ENCODE results near the gene PRKCD.

Gene PRKCD

GRCh38 chr3:53160660-53161449 lies at the start of gene PRKCD:
Gene PRKCD, plus strand, starts transcription at chr3:53161209. Its CDS starts 17,214 bp downstream, at chr3:53178423.
- peak; percentile 43 to 55 (median 46) for DNase-seq (ENCODE audit: low read depth in 2 of 3, low spot score in 2 of 3)

- DNase-seq (ENCODE audit: low read depth in 2 of 3, low spot score in 2 of 3): no peak
These were observed 49.2 kb upstream of the PRKCD start for GRCh38 chr3:53111822-53112221.

GRCh38 chr3:53113293-53114010 lies 47.6 kb upstream of the PRKCD start:
- DNase-seq (ENCODE audit: low read depth in 2 of 3, low spot score in 2 of 3): no peak

- peak; percentile 44 to 68 (median 52) for DNase-seq (ENCODE audit: low read depth in 2 of 3, low spot score in 2 of 3)
These were observed 47.0 kb upstream of the PRKCD start for GRCh38 chr3:53114011-53114400.

- no peak for DNase-seq (ENCODE audit: low read depth in 2 of 3, low spot score in 2 of 3)
These were observed 46.5 kb upstream of the PRKCD start for GRCh38 chr3:53114412-53115074.

- DNase-seq (ENCODE audit: low read depth in 2 of 3, low spot score in 2 of 3): no peak
These were observed 44.1 kb upstream of the PRKCD start for GRCh38 chr3:53116956-53117355.

- DNase-seq (ENCODE audit: low read depth in 2 of 3, low spot score in 2 of 3): no peak
These were observed 40.7 kb upstream of the PRKCD start for GRCh38 chr3:53120336-53120735.

- no peak for DNase-seq (ENCODE audit: low read depth in 2 of 3, low spot score in 2 of 3)
These were observed 38.6 kb upstream of the PRKCD start for GRCh38 chr3:53122255-53122932.

GRCh38 chr3:53122933-53123305 lies 38.1 kb upstream of the PRKCD start:
- no peak for DNase-seq (ENCODE audit: low read depth in 2 of 3, low spot score in 2 of 3)

GRCh38 chr3:53123510-53123909 lies 37.5 kb upstream of the PRKCD start:
- no peak for DNase-seq (ENCODE audit: low read depth in 2 of 3, low spot score in 2 of 3)

- DNase-seq (ENCODE audit: low read depth in 2 of 3, low spot score in 2 of 3): no peak
These were observed 37.1 kb upstream of the PRKCD start for GRCh38 chr3:53123953-53124352.

GRCh38 chr3:53126601-53127000 lies 34.4 kb upstream of the PRKCD start:
- DNase-seq (ENCODE audit: low read depth in 2 of 3, low spot score in 2 of 3): no peak

GRCh38 chr3:53129344-53129743 lies 31.7 kb upstream of the PRKCD start:
- no peak for DNase-seq (ENCODE audit: low read depth in 2 of 3, low spot score in 2 of 3)

- DNase-seq (ENCODE audit: low read depth in 2 of 3, low spot score in 2 of 3): peak; percentile 88 to 97 (median 96)
These were observed 30.6 kb upstream of the PRKCD start, which contains the start of gene RFT1 for GRCh38 chr3:53130179-53131061. Gene RFT1, minus strand, starts transcription at chr3:53130435. Its CDS starts 35 bp downstream, at chr3:53130400.

- no peak for DNase-seq (ENCODE audit: low read depth in 2 of 3, low spot score in 2 of 3)
These were observed 29.9 kb upstream of the PRKCD start for GRCh38 chr3:53131096-53131495.

- no peak for DNase-seq (ENCODE audit: low read depth in 2 of 3, low spot score in 2 of 3)
These were observed 28.7 kb upstream of the PRKCD start for GRCh38 chr3:53132347-53132746.

- peak in 2 of 3 experiments; percentile 36 to 45 for DNase-seq (ENCODE audit: low read depth in 2 of 3, low spot score in 2 of 3)
These were observed 26.3 kb upstream of the PRKCD start for GRCh38 chr3:53134631-53135232.

- DNase-seq (ENCODE audit: low read depth in 2 of 3, low spot score in 2 of 3): no peak
These were observed 23.8 kb upstream of the PRKCD start for GRCh38 chr3:53137221-53137620.

GRCh38 chr3:53137835-53138446 lies 23.1 kb upstream of the PRKCD start:
- DNase-seq (ENCODE audit: low read depth in 2 of 3, low spot score in 2 of 3): no peak

Data from activated CD8-positive, alpha-beta memory T cell treated with anti-CD3 and anti-CD28 coated beads for 48 hours (primary cell).